H54 (cell line): ENCODE results near the gene TRAFD1.

Source experiments
- DNase-seq: peaks from one replicate; pipeline ENCODE4 v3.0.0; 2011; ENCODE audit warnings: low spot score, mixed read lengths; ENCODE audit not compliant: insufficient read length
- FAIRE-seq: peaks from 3 replicates; lab custom pipeline; 2011; peaks lifted over from hg19 to GRCh38; lab: Jason Lieb, UNC
- POLR2A ChIP-seq: IDR thresholded peaks from 2 replicates; pipeline ENCODE4 v1.6.1; 2011; ENCODE audit warnings: low read depth, mild to moderate bottlenecking, low read length

Gene TRAFD1

GRCh38 chr12:112167718-112168525, 42.6 kb downstream of the TRAFD1 start:
- no peak for TF ChIP-seq POLR2A
- FAIRE-seq = no peak
- no peak for DNase-seq

DNA sequence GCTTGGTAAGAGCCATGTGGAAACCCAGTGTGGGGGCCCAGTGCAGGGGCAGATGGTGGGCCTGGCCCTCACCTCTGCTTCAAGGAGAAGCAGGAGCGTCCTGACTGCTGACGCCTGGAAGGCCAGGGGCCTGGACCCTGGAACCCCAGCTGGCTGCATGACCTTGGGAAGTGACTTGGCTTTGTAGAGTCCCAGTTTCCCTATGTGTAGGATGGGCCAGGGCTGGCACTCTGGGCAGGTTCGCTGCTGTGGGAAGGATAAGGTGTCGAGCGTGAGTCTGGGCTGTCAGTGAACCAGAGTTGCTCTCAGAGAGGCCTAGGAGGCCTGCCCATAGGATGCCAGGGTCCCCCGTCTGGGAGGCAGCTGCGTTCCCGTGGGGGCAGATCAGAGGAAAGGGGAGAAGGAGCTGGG, 43.2 kb downstream of the TRAFD1 start:
- DNase-seq (no peak), FAIRE-seq (no peak)
- TF ChIP-seq POLR2A = no peak

DNA sequence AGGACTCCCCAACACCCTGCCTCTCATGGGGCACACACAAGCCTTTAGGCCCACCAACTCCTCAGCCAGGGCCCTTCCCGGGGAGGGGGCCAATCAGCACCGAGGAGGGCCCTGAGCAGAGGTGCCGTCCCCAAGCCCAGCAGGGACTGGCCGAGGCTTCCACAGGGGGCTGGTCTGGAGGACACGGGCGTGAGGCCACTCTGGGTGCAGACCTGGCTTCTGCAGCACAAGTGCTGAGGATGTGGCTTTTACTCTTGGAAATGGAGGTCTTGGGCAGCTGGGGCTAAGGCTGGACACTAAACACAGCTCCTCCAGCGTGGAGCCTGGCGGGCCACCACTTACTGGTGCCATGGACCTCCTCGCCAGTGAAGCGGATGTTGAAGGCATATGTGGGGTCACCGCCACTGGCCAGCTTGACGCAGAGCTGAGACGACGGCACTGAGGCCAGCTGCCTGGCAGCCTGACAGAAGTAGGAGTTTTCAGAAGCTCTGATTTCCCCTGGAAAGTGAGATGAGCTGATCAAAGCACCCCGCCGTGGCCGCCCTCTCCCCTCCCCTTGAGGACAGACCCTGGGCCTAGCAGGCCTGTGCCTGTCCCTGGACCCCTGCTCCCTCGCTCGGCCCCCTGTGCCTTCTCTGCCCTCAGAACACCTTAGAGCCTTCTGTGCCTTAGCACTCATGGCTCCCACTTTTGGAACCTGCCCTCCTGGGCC, 44.0 kb downstream of the TRAFD1 start:
- no peak for FAIRE-seq

DNA sequence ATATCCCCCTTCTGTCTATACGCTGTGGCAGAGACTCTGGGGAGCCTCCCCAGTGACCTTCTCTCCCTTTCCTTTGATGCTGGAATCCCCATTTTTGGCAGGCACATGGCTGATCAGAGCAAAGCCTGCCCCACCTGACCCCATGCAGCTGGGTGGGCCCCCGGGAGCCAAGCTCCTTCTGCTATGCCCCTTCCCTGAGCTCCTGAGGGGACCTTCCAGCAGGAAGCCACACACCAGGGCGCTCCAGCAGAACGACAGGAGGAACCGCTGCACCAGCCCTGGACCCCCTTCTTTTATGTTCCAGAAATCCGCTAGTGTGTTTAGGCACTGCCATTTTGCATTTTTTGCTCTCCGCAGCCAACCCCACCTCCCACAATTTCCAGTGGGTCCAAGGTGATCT, 44.6 kb downstream of the TRAFD1 start:
- TF ChIP-seq POLR2A = no peak

More for the DNA sequence above, 44.0 kb downstream of the TRAFD1 start:
- DNase-seq = no peak
- no peak for TF ChIP-seq POLR2A

DNA sequence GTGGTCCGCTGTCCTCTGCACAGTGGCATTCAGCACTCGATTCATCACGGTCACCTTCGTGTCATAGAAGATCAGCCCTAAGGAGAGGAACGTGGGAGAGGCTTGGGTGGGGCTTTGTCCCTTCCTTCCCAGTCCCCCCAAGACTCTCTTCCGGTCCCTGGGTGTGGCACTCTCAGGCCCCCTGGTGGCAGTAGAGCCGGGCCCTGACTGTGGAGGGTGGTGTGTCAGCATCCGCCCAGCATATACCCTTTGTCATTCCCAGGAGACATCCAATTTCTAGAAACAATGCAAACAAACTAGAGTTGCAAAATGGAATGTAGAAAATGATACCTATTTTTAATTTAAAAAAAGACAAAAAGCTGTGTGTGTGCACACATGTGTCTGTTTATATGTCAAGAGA, 45.0 kb downstream of the TRAFD1 start:
- DNase-seq (peak; percentile 47), FAIRE-seq (no peak)
- no peak for TF ChIP-seq POLR2A

More for the DNA sequence above, 44.6 kb downstream of the TRAFD1 start:
- FAIRE-seq (no peak), DNase-seq (no peak)

GRCh38 chr12:112170971-112171596, 45.7 kb downstream of the TRAFD1 start:
- no peak for DNase-seq
- no peak for TF ChIP-seq POLR2A
- no peak for FAIRE-seq

DNA sequence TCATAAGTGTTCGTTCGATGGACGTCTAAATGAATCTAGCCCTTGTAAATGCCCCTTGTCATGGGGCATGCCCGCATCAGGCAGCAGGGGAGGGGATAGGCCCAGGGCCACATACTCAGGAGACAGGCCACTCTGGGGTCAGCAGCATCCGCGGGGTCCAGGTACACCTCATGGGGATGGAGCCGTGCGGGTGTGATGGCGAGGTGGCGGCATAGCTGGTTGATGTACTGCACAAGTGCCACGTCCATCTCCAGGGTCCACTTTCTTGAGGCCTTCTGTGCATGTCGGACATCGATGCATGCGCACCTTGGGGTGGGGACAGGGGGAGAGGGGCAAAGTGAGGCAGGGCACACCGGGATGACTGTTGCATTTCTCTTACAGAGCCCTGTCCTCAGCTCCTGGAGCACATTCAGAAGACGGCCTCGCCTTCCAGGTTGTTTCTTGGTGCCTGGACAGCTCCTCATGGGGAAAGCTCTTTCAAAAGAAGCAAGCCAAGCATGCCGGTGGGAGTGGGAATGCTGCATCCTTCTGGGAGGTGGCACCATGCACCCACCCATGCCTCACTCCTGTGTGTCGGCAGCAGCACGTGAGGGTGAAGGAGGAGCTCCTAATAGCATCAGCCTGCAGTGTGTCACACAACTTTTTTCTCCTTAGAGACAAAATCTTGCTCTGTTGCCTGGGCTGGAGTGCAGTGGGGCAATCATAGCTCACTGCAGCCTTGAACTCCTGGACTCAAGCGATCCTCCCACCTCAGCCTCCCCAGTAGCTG, 47.4 kb downstream of the TRAFD1 start:
- no peak for TF ChIP-seq POLR2A
- no peak for FAIRE-seq
- DNase-seq = no peak

DNA sequence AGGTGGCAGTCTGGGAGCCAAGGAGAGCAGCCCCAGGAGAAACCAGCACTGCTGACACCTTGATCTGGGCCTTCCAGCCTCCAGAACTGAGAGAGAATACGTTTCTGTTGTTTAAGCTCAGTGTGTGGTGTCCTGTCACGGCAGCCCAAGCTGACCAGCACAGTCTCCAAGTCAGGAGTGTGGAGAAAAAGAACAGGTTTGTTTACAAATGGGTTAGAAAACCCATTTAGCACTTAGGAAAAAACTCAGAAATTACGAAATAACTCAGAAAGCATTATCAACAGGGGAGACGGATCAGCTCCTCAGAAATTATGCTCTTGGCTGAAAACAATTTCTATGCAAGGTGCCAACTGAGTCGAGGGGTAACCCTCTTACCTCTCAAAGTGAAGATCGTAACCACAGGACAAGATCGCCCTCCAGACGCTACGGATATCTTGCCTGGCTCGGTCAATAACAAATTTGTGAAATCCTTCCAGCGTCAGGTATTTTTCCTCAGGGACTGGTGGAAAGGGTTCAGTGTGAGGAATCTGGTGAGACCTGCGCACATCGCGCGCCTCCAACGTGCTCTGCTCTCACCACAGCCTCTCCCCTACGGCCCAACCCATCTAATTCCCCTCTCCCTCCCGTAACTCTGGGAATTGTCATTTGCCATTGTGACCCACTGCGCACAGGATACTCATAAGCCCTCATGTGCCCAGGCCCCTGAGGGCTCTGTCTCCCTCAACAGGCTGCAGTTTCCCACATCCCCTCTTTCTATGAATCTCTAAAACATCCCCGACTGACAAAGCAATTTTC, 50.2 kb downstream of the TRAFD1 start:
- no peak for TF ChIP-seq POLR2A
- FAIRE-seq = no peak

GRCh38 chr12:112176321-112177010, 51.1 kb downstream of the TRAFD1 start:
- DNase-seq = no peak
- FAIRE-seq = no peak
- TF ChIP-seq POLR2A = no peak

More for the DNA sequence above, 50.2 kb downstream of the TRAFD1 start:
- DNase-seq = no peak

DNA sequence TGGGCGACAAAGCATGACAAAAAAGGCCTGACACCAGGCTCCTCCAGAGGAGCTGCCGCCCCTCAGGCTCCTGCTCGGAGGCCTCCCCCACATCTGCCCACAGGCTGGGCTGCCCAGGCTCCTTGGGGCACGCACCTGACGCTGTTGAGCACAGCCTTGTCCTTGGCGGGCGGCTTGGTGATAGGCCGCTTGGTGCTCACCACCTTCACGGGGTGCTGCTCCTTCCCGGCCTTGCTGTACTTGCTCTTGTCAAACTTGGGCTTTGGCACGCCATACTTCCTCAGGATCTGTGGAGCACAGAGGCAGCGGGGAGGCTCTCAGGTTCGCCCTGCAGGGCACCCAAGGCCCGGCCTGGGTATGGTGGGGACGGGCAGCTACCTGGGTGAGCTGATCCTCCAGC, 53.4 kb downstream of the TRAFD1 start:
- FAIRE-seq = no peak
- no peak for TF ChIP-seq POLR2A

GRCh38 chr12:112179341-112179740, 54.0 kb downstream of the TRAFD1 start:
- FAIRE-seq (no peak), DNase-seq (no peak)
- no peak for TF ChIP-seq POLR2A

More for the DNA sequence above, 53.4 kb downstream of the TRAFD1 start:
- no peak for DNase-seq

DNA sequence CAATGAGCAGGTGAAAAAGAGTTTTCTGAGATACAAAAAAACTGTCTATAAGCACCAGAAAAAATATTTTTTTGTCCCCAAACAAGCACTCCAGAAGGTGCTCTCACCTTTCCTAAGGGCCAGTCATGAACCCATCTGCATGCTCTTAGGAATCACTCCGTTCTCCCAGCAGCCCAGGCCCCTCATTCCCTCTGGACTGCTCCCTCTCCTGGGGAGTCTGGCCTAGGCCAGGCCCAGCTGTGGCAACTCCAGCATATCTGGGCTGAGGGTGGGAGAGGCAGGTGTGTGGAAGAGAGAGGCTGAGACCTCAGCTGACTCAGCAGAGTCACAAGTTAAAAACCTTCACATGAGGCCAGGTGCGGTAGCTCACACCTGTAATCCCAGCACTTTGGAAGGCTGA, 54.6 kb downstream of the TRAFD1 start:
- no peak for TF ChIP-seq POLR2A
- no peak for DNase-seq
- no peak for FAIRE-seq
